HG03439 (cell line): ENCODE measurements around the gene MVK.

Experiments used
- ATAC-seq: cut with Tn5 transposase; IDR thresholded peaks from one replicate; pipeline ENCODE4 v1.9.1; 2021; ENCODE audit warnings: mild to moderate bottlenecking, moderate library complexity; ENCODE audit not compliant: unreplicated experiment

The MVK gene

GRCh38 chr12:109563291-109564284, 10.0 kb upstream of the MVK start:
- ATAC-seq: no peak

GRCh38 chr12:109566424-109566823, 7.2 kb upstream of the MVK start:
- ATAC-seq: no peak

- ATAC-seq: no peak
These were observed 6.3 kb upstream of the MVK start for GRCh38 chr12:109567296-109567695.

- ATAC-seq: no peak
These were observed 5.6 kb upstream of the MVK start for GRCh38 chr12:109567967-109568366.

- no peak for ATAC-seq
These were observed 5.1 kb upstream of the MVK start for GRCh38 chr12:109568486-109568885.

- ATAC-seq: no peak
These were observed 1.7 kb upstream of the MVK start for GRCh38 chr12:109571773-109572505.

GRCh38 chr12:109572506-109572845, 1.1 kb upstream of the MVK start:
- ATAC-seq: no peak

GRCh38 chr12:109573914-109574244, 285 bp downstream of the MVK start:
- ATAC-seq: peak; percentile 16

GRCh38 chr12:109575683-109576082, 2.1 kb downstream of the MVK start:
- no peak for ATAC-seq

GRCh38 chr12:109577311-109577710, 3.7 kb downstream of the MVK start:
- no peak for ATAC-seq

GRCh38 chr12:109578330-109578927, 4.8 kb downstream of the MVK start:
- ATAC-seq: no peak

GRCh38 chr12:109579639-109580038, 6.0 kb downstream of the MVK start:
- no peak for ATAC-seq

- ATAC-seq: no peak
These were observed 6.7 kb downstream of the MVK start for GRCh38 chr12:109580272-109580671.

- ATAC-seq: no peak
These were observed 7.2 kb downstream of the MVK start for GRCh38 chr12:109580684-109581333.

GRCh38 chr12:109581334-109581691, 7.7 kb downstream of the MVK start:
- ATAC-seq: no peak

GRCh38 chr12:109581856-109582255, 8.3 kb downstream of the MVK start:
- ATAC-seq: no peak

GRCh38 chr12:109582636-109583035, 9.0 kb downstream of the MVK start:
- no peak for ATAC-seq

- no peak for ATAC-seq
These were observed 10.1 kb downstream of the MVK start for GRCh38 chr12:109583733-109584132.

GRCh38 chr12:109586385-109587296, 13.0 kb downstream of the MVK start:
- no peak for ATAC-seq

GRCh38 chr12:109587921-109588320, 14.3 kb downstream of the MVK start:
- no peak for ATAC-seq
